Calu3 (cell line): ENCODE data around the gene FBXO42. TPM values are rescaled to one million over a fixed set of nuclear protein-coding genes. Genes with fewer than 3 reads are reported as not detected.

ENCODE experiments used
- Bru-seq: library from RNA; stranded (reverse); fragments of 400-500 nt; gene quantifications from one replicate; lab custom pipeline; 2021; lab: Mats Ljungman, UMichigan
- BruChase-seq, 2 experiments: library from RNA; stranded (reverse); fragments of 400-500 nt; gene quantifications; one replicate each; lab custom pipeline; 2021; lab: Mats Ljungman, UMichigan
- BruUV-seq: library from RNA; stranded (reverse); fragments of 400-500 nt; replicated peaks from 2 replicates; lab custom pipeline; 2021; lab: Mats Ljungman, UMichigan
- CTCF ChIA-PET: fragments of 300-600 bp; sonication (Branson Sonifier 250); formaldehyde crosslinking; loops from one replicate; lab custom pipeline; 2022; ENCODE audit warnings: antibody characterized with exemption; lab: Charles Lee
- DNase-seq: peaks from one replicate; pipeline ENCODE4 v3.0.0; 2022
- H3K27ac Mint-ChIP-seq: one replicate; pipeline ENCODE4 v1.8.0; 2022; ENCODE audit warnings: mixed read lengths; ENCODE audit not compliant: unreplicated experiment
- H3K27me3 Mint-ChIP-seq: one replicate; pipeline ENCODE4 v1.8.0; 2022; ENCODE audit warnings: mixed read lengths; ENCODE audit not compliant: unreplicated experiment
- H3K36me3 Mint-ChIP-seq: one replicate; pipeline ENCODE4 v1.8.0; 2022; ENCODE audit warnings: mild to moderate bottlenecking, moderate library complexity, mixed read lengths; ENCODE audit not compliant: insufficient read depth, unreplicated experiment
- H3K4me1 Mint-ChIP-seq: one replicate; pipeline ENCODE4 v1.8.0; 2022; ENCODE audit warnings: mild to moderate bottlenecking, low read depth, mixed read lengths; ENCODE audit not compliant: unreplicated experiment
- H3K4me3 Mint-ChIP-seq: one replicate; pipeline ENCODE4 v1.8.0; 2022; ENCODE audit warnings: mild to moderate bottlenecking, low read depth, moderate library complexity, mixed read lengths; ENCODE audit not compliant: unreplicated experiment
- H3K9me3 Mint-ChIP-seq: one replicate; pipeline ENCODE4 v1.8.0; 2022; ENCODE audit warnings: low read depth, mixed read lengths; ENCODE audit not compliant: unreplicated experiment
- CTCF ChIP-seq: fragments of 200-600 bp; IDR thresholded peaks from one replicate; pipeline ENCODE4 v1.8.0; 2022; ENCODE audit warnings: antibody characterized with exemption; ENCODE audit not compliant: unreplicated experiment
- intact Hi-C: fragments of 100-400 bp; cut with micrococcal nuclease; formaldehyde crosslinking; loops from one replicate; pipeline ENCODE4 v1.10.0; 2022; ENCODE audit not compliant: unreplicated experiment
- long read RNA-seq: library from polyadenylated mRNA; stranded (forward); transcript quantifications from one replicate; pipeline ENCODE4 v2.0.0, GENCODE V29; 2022
- total RNA-seq: library from RNA; stranded (reverse); gene quantifications from 2 replicates; pipeline ENCODE4 v1.2.3, GENCODE V29; 2022

FBXO42 gene
- 10.6 and 13.3 TPM in 2 replicates for total RNA-seq
- Bru-seq, nascent RNA, result percentile 70 among the genes with signal in this experiment
- percentile 71 among the genes with signal in this experiment for BruChase-seq, experiment 1, labeled RNA remaining after a 6-hour chase
- percentile 72 among the genes with signal in this experiment for BruChase-seq, experiment 2, labeled RNA remaining after a 2-hour chase
- long read RNA-seq, full-length matches to known transcripts, result 15 of 28 reads
- long read RNA-seq, partial matches to known transcripts, result 4 of 28 reads
- long read RNA-seq, other reads (novel, unspliced or antisense), result 9 of 28 reads

DNA sequence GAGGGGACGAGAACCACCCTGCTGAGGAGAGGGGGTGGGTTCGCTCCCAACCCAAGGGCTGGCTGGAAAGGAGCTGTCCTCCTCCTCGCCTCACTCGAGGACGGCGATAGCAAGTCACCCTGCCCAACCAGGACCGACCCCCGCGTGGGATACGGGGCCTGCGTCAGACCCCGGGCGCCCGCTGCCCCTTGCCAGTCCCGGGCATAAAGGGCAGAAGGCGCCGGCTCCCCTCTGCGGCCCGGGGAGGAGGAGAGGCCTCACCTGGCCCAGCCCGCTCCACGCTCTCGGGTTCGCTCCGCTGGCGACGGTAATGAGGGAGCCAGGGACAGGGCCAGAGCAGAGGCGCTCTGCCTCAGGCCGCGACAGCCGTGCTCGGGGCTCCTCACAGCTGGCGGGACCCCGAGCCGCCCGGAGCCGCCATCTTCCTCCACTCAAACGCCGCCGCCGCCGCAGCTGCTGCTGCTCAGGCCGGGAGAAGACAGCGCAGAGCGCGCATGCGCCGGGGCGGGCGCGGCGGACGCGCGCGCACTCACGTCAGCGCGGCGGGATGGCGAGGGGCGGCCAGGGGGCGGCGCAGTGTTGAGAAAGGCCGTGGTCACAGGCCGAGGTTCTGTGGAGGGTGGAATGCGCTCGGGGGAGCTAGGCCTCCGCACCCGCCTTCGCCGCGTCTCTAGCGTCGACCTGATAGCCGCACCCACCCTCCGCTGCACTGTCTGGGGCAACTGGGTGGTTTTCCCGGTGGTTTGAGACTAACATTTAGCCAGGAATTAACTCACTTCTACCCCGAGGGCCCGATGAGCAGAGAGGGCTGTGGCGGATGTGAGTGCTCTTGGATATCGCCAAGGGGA lies at the start of gene FBXO42:
FBXO42 (minus strand) TSS at position 487 of the 848 bp plus-strand sequence. CDS start 37,062 bp downstream, outside the sequence.
- no peaks in the 10 kb centered on the region for H3K9me3 Mint-ChIP-seq
- H3K4me1 Mint-ChIP-seq, result peaks cover 10% of the 10 kb centered on the region

DNA sequence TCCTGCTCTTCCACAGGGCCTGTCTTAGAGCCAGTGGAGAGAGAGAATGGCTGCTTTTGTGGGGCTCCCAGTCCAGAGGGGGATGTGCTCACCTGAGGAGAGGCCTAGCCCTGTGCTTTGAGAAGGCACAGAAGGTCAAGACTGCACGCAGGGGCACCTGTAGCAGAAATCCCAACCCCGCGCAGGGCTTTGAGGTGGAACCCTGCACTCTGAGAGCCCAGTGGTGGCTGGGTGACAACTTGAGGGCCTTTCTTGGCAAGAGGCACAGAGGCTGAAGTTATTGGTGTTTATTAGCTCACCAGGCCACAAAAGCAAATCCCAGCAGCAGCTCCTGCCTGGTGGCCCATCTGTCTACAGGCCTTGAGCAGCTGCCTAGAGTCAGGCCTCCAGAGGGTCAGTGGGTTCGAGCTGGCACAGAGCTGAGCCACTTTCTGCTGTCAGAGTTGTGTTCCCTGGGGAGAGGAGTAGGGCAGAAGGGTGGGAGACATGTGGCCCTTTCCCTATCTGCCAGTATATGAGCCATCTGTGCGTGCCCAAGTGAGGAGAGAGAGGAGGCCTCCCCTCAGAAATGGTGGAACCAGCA lies 46.2 kb upstream of the FBXO42 start:
- H3K4me3 Mint-ChIP-seq, result no peak overlapping the region
- H3K9me3 Mint-ChIP-seq, result no peaks in the 10 kb centered on the region
- H3K36me3 Mint-ChIP-seq, result peaks cover 17% of the 10 kb centered on the region
- no peaks in the 10 kb centered on the region for H3K27me3 Mint-ChIP-seq
- no peak for TF ChIP-seq CTCF
- DNase-seq, result no peak
- no peaks in the 10 kb centered on the region for H3K4me1 Mint-ChIP-seq
- H3K27ac Mint-ChIP-seq, result no peak overlapping the region
- no TSS peak for BruUV-seq
- intact Hi-C loops, result no loop called here
- CTCF ChIA-PET, result no interaction called here

More for the DNA sequence above, at the start of gene FBXO42:
- Mint-ChIP-seq H3K36me3 (peaks cover 21% of the 10 kb centered on the region), H3K4me3 (peak within 1 kb of the TSS; percentile 93), H3K27ac (peak within 1 kb of the TSS; percentile 66), H3K27me3 (no peaks in the 10 kb centered on the region)
- CTCF ChIA-PET, result interaction anchor here (0.8 kb wide), 1 partner anchor 10 kb away, joined by 3 read pairs; no protein-coding TSS in a partner anchor
- peak; percentile 17 for TF ChIP-seq CTCF
- BruUV-seq, result no TSS peak
- intact Hi-C loops, result no loop called here
- peak; percentile 88 for DNase-seq

DNA sequence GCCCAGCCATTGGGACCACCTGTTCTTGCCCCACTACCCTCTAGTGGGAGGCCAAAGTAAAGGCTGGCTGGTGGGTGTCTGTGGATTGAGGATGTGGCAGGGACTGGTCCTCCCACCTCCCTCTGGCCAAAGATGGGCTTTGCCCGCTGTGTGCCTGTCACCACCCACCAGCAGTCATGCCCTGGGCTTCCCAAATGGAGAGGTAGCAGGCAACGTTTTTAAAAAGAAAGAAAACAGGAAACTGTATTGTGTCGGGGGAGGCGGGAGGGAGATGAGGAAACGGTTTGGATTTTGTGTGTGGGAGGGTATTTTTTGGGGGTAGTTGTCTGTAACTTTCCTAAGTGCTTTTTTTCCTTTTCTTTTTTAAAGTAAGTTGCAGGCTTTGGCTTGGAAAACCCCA lies 44.8 kb upstream of the FBXO42 start:
- Mint-ChIP-seq H3K4me1 (no peaks in the 10 kb centered on the region), H3K27me3 (no peaks in the 10 kb centered on the region), H3K4me3 (no peak overlapping the region), H3K27ac (no peak overlapping the region), H3K36me3 (peaks cover 28% of the 10 kb centered on the region), H3K9me3 (no peaks in the 10 kb centered on the region)
- BruUV-seq, result no TSS peak
- no peak for DNase-seq
- CTCF ChIA-PET, result no interaction called here
- TF ChIP-seq CTCF, result no peak
- intact Hi-C loops, result no loop called here

- CTCF ChIA-PET, result no interaction called here
Measured at GRCh38 chr1:16396591-16396990, 44.3 kb upstream of the FBXO42 start.

More at GRCh38 chr1:16396591-16396990, 44.3 kb upstream of the FBXO42 start:
- no TSS peak for BruUV-seq
- H3K36me3 Mint-ChIP-seq, result peaks cover 28% of the 10 kb centered on the region
- H3K4me3 Mint-ChIP-seq, result no peak overlapping the region
- no peak for DNase-seq
- intact Hi-C loops, result no loop called here
- no peaks in the 10 kb centered on the region for H3K4me1 Mint-ChIP-seq
- no peak for TF ChIP-seq CTCF
- no peaks in the 10 kb centered on the region for H3K27me3 Mint-ChIP-seq
- H3K27ac Mint-ChIP-seq, result no peak overlapping the region
- no peaks in the 10 kb centered on the region for H3K9me3 Mint-ChIP-seq
